GM21528 (cell line): ENCODE results near the gene TUBB4A.

Experiments
- ATAC-seq: cut with Tn5 transposase; IDR thresholded peaks from one replicate; pipeline ENCODE4 v1.9.1; 2021; ENCODE audit warnings: mild to moderate bottlenecking, moderate library complexity; ENCODE audit not compliant: unreplicated experiment, low FRiP score

Gene TUBB4A

DNA sequence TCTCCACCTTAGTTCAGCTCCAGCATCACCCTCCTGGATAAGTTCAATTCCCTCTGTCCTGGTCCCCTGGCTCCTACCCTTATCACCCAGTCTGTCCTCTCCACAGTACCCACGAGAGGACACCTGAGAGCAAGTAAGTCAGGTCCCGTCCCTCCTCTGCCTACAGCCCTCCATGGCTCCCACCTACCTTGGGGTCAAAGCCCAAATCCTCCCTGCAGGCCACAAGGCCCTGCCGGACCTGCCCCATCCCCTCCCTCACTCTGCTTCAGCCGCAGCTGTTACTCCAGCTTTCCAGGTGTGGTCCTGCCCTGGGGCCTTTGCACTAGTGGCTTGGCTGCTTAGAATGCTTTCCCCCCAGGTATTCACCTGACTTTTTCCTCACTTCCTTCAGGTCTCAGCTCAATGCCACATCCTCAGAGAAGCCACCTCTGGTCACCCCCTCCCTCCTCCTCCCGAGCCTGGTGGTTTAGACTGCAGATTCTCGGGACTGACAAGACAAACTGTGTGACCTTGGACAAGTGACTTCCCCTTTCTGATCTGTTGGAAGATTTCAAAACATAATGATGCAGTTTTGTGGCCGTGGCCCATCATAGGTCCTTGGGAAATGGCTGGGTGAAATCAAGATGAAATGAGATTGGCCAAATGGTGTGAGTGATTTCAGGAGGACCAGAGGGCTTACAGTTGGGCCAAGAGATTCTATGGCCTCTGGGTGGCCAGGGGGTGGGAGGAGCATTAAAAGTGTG is 3.6 kb downstream of the TUBB4A start:
- no peak for ATAC-seq

DNA sequence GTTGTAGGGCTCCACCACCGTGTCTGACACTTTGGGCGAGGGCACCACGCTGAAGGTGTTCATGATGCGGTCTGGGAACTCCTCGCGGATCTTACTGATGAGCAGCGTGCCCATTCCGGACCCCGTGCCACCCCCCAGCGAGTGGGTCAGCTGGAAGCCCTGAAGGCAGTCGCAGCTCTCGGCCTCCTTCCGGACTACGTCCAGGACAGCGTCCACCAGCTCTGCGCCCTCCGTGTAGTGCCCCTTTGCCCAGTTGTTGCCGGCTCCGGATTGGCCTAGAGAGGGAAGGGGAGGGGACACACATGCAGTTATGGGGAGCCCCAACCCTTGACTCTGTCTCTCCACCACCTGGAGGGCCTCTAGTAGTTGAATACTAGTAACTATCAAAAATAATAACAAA is 6.2 kb downstream of the TUBB4A start:
- no peak for ATAC-seq

- ATAC-seq: no peak
Observed at GRCh38 chr19:6494438-6495036, 7.6 kb downstream of the TUBB4A start.

- no peak for ATAC-seq
Observed at GRCh38 chr19:6491802-6492592, 10.1 kb downstream of the TUBB4A start.

DNA sequence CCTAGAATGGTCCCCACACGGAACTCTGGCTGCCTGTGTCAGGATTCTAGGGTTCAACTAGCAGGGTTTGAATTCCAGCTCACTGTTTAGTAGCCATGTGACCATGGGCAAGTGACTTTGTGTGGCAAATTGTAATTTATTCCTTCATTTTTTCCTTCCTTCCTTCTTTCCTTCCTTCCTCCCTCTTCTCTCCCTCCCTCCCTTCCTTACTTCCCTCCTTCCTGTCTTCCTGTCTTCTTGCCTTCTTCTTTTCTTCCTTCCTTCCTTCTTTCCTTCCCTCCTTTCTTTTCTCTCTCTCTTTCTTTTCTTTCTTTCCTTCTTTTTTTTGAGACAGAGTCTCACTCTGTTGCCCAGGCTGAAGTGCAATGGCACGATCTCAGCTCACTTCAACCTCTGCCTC is 12.0 kb downstream of the TUBB4A start:
- ATAC-seq: no peak

DNA sequence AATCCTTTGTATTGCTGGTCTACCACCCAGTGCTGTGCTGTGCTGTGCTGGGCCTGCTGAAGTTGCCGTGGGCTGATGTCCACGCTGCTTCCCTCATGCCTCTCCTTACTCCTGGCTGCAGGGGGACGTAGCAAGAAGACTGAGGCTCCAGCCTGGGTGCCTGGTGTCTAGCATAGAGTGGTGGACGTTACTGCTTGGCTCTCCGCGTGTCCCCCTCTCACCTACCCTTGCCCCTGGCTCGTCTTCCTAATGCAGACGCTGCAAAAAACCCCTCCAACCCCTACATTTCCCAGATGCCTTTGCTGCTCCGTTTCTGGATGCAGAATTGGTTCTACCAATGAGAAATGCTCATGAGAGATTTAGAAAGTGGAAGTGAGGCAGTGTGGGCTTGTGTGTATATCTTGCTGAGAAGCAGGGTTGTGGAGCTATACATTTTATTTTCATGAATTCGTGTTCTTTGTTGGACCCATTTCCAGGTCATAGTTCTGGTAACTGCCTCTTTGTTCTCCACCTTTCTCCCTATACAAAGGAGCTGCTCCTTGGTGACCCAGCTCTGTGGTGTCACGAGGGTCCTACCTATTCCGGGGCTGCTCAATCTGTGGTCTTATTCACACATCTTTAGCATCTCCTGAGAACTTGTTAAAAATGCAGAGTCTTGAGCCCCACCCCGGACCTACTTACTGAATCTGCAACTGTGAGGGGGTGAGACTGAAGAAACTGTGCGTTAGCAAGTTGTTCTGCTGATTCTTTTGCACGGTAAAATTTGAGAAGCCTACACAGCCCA is 12.6 kb downstream of the TUBB4A start:
- ATAC-seq: no peak

DNA sequence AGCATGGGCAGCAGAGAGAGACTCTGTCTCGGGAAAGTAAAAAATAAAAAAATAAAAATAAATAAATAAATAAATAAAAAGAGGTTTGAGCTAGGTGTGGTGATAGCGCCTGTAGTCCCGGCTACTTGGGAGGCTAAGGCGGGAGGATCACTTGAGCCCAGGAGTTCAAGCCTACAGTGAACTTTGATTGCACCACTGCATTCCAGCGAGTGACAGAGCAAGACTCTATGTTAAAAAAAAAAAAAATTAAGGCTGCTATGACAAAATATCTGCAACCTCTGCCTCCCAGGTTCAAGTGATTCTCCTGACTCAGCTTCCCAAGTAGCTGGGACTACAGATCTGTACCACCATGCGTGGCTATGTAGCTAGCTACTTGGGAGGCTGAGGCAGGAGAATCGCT is 17.3 kb downstream of the TUBB4A start:
- ATAC-seq: no peak

- no peak for ATAC-seq
Observed at GRCh38 chr19:6484230-6484629, 17.9 kb downstream of the TUBB4A start.

- no peak for ATAC-seq
Observed at GRCh38 chr19:6483235-6483634, 18.9 kb downstream of the TUBB4A start.

DNA sequence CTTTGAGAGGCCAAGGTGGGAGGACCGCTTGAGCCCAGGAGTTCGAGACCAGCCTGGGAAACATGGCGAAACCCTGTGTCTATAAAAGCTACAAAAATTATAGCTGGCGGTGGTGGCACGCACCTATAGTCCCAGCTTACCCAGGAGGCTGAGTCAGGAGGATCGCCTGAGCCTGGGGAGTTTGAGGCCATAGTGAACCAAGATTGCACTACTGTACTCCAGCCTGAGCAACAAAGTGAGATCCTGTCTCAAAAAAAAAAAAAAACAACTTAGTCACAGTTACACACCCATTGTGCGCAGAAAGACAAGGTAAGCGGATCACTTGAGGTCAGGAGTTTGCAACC is 19.8 kb downstream of the TUBB4A start:
- ATAC-seq: no peak

- ATAC-seq: peak; percentile 54
Observed at GRCh38 chr19:6481541-6482342, 20.4 kb downstream of the TUBB4A start, which contains the start of gene DENND1C. DENND1C (minus strand) TSS chr19:6481787; CDS start chr19:6481695, 92 bp downstream.

- ATAC-seq: peak; percentile 30
Observed at GRCh38 chr19:6480848-6481415, 21.2 kb downstream of the TUBB4A start.

GRCh38 chr19:6479836-6480398 is 22.2 kb downstream of the TUBB4A start:
- no peak for ATAC-seq

DNA sequence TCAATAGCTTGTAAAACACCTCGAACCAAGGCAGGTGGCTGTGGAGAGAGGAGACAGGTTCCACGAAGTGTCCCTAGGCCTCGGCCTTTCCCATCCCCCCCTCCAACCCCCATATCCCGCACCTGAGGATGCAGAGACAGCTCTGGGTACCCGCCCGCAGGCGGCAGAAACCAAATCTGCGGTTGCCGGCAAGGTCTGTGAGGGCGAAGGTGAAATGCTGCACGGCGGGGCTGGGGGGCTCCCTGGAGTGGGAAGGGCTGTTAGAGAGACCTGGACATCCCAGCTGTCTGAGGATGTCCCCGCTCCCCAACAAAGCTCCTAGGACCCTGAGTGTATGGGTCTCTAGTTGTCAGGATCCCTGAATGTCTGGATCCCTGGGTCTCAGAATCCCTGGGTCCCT is 23.3 kb downstream of the TUBB4A start:
- no peak for ATAC-seq

- no peak for ATAC-seq
Observed at GRCh38 chr19:6476896-6477431, 25.1 kb downstream of the TUBB4A start.

DNA sequence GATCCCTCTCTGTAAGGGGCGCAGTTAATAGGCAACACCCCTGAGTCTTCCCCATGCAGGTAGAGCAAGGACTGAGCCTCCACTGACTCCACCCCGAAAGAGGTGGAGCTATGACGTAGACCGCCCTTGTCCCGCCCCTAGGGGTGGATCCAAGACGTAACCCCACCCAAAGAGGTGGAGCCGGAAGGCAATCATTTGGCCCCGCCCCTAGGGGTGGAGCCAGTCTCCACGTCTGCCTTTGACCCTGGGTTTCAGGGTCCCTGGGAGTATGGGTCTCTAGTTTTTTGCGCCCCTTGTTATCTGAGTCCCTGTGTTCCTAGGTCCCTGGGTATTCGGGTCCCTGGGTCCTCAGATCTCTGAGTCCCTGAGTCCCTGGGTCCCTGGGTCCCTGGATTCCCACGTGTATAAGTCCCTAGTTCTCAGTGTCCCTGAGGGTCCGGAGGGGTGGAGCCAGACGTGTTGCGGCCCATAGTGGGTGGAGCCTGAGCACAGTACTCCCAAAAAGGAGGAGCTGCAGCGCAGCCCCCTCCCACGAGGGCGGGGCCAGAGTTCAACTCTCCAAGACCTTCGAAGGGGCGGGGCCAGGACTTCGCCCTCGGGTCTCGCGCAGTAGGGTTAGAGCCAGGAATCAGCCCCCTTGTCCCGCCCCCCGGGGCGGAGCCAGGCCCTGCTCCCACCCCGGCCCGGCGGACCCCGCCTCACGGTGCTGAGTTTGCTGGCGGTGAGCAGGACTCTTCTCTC is 25.8 kb downstream of the TUBB4A start:
- ATAC-seq: no peak

DNA sequence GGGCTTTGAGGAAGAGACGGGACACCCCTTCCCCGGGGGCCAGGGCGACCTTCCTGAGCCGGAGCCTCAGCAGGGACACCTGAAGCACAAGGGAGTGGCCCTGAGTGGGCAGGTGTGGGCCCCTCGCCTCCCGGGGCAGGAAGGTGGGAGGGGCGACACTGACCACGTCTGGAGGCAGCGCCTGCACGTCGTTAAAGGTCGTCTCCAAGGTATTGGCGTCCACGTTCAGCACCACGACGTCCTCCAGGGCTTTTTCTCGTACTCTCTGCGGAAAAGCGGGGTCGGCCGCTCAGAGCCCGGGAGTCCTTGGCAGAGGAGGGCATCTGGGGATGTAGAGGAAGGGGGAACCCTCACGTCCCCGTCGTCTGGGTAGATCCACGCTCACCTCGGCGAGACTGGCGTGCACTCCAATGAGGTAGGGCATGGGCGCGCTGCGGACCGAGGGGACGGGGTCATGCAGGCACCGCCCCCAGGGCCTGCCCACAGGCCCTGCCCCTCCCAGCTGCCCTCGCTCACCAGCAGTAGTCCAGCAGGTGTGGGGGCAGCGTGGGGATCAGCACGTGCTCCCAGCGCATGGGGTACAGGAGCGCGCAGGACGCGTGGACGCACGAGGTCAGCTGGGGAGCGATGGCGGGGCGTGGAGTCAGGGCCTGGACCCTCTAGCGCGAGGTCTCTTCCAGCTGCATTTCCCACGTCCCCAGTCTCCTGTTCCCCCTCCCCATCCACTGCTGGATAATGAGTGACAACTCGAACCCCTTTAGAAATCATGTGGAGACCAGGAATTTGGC is 26.6 kb downstream of the TUBB4A start:
- ATAC-seq: no peak

DNA sequence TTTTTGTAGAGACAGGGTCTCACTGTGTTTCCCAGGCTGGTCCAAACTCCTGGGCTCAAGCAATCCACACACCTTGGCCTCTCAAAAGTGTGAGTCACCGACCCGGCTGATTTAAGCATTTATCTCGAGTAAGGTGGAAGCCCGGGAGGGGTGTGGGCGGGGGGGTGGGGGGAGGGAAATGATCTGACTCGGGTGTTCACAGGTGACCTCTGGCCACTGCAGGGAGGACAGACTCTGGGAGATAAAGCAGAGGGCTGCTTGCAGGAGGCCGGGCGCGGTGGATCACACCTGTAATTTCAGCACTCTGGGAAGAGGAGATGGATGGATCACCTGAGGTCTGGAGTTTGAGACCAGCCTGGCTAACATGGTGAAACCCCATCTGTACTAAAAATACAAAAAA is 28.5 kb downstream of the TUBB4A start:
- ATAC-seq: no peak
